Measurements from ENCODE around the gene DMXL2.
"Not testable (repeated sequence)": the region's sequence is repeated elsewhere in the genome, so short reads cannot be mapped to it uniquely, and the experiment has no call there.

Gene DMXL2

DNA sequence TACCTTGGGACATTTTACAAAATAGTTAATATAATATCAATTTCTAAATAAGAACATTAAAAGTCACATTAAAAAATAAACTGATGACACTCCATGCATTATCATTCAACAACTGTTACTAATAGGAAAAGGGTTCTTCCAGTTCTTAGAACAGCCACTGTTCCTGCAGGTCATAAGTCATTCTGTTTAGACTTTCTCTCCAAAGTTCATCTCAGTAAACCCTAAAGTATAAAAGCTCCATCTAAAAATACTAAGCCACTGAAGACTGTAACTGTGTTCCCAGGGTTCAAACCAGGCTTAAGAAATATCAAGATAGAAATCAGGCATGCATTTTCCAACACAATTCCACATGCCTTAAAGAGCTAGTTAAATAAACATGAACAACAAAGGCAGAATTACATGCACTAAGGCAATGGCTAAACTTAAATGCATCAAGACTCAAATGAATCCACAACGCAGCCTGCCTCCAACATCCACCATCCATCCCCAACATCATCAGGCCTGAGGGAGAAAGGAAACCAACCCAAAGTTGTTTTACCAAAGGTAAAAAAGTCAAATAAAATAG is 46.2 kb downstream of the DMXL2 start:
- no peak for DNase-seq

DNA sequence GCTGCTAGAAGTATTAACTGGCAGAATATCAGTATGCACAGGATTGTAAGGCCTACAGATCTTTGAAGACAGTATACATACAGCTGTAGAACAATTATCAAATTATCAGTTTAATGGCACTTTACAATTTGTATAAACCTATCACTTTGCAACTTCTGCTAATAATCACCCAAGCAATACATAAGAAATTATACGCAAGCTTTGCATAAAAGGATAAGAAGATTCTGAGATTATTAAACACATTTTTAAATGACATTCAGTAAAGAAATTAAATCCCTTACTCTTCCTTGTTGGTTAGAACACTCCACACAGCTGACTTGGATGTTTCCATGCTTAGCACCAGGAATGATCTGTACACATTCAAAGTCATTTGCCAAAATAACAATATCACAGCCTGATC is 46.8 kb downstream of the DMXL2 start:
- no peak for DNase-seq

DNA sequence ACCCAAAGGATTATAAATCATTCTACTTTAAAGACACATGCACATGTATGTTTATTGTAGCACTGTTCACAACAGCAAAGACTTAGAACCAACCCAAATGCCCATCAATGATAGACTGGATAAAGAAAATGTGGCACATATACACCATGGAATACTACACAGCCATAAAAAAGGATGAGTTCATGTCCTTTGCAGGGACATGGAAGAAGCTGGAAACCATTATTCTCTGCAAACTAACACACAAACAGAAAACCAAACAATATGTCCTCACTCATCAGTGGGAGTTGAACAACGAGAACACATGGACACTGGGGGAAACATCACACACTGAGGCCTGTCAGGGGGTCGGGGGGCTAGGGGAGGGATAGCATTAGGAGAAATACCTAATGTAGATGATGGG is 49.2 kb downstream of the DMXL2 start:
- DNase-seq = not testable (repeated sequence)

DNA sequence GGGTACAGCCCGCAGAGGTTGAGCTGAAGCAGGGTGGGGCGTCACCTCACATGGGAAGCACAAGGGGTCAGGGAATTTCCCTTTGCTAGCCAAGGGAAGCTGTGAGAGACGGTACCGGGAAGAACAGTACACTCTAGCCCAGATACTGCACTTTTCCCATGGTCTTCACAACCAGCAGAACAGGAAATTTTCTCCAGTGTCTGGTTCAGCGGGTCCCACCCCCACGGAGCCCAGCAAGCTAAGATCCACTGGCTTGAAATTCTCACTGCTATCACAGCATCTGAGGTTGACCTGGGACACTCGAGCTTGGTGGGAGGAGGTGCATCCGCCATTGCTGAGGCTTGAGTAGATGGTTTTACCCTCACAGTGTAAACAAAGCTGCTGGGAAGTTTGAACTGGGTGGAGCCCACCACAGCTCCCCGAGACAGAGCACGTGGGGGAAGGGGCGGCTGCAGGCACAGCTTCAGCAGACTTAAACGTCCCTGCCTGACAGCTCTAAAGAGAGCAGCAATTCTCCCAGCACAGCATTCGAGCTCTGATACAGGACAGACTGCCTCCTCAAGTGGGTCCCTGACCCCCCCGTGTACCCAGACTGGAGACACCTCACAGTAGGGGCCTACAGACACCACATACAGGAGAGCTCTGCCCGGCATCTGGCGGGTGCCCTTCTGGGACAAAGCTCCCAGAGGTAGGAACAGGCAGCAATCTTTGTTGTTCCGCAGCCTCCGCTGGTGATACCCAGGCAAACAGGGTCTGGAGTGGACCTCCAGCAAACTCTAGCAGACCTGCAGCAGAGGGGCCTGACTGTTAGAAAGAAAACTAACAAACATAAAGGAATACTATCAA is 53.4 kb downstream of the DMXL2 start:
- not testable (repeated sequence) for DNase-seq

DNA sequence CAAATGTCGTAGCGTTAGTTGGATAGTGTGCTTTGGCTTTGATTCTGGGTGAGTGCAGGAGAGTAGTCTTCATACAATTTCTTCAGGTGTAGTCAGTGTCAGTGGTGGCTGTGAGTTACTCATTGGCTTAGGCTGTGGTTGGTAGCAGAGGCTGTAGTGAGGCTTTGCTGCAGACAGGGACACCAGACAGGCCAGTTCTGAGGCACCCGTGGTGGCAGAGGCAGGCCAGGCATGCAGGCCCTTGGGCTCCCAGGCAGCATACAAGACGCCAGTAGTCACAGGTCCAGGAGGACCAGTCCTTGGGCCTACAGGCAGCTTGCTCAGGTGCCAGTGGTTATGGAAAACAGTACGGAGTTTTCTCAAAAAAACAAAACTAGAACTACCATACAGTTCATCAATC is 61.3 kb downstream of the DMXL2 start:
- DNase-seq = no peak

DNA sequence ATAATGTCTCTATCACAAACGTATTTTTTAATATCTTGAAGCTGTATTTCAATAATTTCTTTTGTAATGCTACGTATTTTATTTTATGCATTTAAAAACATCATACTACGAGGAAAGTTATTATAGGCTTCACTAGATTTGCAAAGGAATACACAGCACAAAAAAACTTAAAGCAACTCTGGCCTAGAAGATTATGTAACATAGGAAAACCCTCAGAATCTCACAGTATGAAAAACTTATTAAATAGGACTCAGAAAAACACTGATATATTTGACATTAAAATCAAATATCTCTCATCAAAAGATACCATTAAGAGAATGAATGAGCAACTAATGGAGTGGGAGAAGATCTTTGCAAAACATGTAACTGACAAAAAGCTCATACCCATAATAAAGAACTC is 63.7 kb downstream of the DMXL2 start:
- no peak for DNase-seq

DNA sequence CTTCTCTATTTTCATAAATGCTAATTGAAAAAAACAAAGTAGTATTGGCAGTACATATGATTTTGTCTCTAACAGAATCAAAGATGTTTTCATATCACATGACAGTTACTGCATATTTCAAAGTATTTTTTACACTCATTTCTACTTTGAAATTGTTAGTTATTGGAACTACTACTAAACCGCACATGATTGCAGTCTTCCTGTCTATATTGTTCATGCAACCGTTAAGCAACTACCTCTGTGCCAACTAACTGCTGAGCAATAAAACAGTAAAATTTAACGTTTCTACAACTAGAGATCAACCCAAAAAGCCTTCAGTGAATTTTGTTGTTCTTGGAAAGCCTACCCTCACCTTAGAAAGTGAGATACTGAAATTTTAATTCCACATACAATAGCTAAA is 64.2 kb downstream of the DMXL2 start:
- DNase-seq = no peak

DNA sequence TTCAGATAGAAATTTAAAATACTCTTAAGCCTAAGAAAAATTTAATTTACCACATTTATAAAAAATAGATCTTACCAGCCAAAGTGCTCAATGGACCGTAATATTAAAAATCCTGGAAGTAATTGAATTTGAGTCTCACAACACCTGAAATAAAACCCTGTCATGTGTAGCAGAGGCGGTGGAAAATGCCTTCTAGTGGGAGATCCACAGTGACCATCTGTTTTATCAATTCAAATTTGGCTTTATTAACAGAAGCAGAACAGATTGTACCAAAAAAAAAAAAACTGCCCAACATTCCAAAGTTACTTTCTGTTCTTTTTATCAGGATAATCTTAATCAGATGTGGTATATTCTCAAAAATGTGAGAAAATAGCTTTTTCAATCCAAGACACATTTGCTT is 71.7 kb downstream of the DMXL2 start:
- no peak for DNase-seq

DNA sequence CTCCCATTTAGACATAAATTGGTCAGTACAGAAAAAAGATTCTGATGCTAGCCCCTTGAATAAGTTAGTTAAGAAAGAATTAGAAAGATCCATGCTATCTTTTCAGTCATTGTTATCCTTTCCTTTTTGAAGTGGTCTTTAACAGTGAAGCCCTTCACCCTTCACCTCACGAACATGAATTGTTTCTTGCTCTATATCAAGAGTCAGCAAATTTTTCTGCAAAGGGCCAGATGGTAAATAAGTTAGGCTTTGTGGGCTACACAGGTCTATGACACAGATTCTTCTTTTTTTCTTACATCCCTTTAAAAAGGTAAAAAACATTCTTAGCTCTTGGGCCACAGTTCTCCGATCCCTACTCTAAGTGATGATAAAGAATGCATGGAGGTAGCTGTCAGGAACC is 74.9 kb downstream of the DMXL2 start:
- DNase-seq = no peak

DNA sequence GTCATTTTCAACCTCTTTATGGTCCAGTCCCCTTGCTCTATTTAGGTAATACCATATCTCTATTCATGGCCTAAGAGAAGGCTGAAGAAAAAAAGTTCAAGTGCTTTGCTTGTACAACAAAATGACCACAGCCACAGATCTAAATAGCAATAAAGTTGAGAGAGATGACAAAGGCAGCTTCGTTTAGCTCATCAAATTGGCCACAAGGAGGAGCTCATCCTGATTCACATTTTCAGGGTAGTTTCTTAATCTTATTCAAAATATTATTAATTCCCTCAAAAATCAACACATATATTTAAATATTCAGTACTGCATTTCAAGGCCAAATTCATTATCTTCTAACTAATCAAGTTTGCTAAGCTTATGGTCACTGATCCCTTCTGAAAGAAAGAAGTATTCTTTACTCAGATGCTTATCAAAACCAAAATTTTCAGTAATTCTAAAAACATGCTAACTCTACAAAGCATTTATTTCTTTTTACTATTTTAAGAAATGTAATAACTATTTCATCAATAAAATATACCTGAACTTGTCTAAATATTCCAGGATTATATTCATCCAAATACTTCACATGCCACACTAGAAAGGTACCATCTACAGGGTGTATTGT is 85.5 kb downstream of the DMXL2 start:
- no peak for DNase-seq

DNA sequence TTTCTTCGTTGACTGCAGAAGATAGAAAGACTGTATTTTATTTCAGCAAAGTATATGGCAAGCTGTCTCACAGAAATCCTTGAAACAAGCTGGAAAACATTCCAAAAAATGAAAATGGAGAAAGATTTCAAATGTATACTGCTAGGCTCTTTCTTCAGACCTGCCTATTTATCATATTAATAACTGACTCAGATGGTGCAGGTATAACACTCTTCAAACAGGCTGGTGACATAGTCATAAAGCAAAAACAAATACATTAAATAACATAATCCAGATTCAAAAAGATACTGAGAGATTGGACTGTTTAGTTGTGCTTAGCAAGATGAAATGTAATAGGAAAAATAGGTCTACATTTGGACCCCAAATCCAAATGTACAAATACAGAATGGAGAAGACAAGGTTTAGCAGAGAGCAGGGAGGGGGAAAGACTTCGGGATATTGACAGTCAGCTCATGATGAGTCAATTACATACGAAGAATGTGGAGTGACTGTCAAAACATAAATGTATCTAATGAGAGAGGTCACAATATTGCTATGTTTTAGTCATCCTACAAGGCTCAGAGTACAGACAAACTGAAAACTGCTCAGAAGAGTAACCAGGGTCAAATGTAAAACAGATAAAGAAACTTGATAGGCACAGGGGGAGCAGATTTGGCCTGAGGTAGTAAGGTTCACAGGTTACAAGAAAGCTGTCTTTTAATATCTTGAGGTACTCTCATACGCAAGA is 88.7 kb downstream of the DMXL2 start:
- no peak for DNase-seq

DNA sequence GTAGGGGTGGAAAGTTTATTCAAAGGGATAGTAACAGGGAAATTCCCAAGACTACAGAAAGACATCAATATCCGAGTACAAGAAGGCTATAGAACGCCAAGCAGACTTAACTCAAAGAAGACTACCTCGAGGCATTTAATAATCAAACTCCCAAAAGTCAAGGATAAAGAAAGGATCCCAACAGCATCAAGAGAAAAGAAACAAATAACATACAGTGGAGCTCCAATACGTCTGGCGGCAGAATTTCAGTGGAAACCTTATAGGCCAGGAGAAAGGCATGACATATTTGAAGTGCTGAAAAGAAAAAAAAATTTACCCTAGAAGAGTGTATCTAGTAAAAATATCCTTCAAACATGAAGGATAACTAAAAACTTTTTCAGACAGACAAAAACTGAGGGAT is 95.6 kb downstream of the DMXL2 start:
- no peak for DNase-seq

DNA sequence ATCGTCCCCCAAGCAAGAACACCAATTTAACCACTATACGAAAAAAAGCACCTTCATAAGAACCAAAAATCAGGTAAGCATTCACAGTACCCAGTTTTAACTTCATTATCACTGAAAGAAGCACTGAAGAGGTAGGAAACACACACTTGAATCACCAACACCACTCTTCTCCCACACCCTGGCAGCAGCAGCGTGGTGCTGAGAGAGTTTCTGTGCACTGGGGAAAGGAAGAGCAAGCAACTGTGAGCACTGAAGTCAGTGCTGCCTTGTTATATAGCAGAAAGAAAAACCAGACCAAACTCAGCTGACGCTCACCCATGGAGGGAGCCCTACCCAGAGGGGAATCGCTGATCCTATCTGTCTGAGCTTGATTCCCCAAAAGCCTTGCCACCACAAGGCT is 98.2 kb downstream of the DMXL2 start:
- DNase-seq = no peak

DNA sequence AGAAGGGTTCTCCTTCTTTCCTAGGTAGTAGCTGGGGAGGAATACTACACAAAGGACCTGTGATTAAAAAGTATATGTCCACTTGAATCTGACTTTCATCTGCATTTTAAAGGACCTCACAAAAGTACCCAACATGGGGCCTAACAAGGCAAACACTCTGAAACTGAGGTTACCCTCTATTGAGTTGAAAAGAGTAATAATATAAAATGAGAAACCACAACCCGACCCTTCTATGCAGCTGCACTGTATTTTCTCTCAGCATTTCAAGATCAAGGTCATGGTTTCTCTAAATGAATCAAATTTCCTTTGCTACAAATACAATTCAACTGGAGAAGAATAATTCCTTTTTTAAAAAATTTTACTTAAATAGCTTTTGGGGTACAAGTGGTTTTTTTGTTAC is 106.3 kb downstream of the DMXL2 start:
- no peak for DNase-seq

DNA sequence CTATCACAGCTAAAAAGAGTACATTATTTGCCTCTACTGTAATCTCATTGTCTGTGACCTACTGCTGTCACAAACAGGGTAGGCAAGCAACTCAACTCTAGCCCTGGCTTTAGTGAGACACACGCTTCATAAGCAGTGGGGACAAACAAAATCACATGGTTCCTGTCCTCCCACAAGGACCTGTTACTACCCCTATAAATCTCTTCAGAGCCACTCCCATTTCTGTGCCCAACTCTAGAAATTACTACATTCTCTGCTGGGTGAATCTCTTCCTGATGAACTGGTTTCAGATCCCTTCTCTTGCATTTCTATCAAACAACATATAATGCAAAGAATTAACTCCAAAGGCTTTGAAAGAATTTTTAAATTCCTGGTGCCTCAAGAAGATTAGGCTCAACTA is 117.3 kb downstream of the DMXL2 start:
- DNase-seq = no peak

DNA sequence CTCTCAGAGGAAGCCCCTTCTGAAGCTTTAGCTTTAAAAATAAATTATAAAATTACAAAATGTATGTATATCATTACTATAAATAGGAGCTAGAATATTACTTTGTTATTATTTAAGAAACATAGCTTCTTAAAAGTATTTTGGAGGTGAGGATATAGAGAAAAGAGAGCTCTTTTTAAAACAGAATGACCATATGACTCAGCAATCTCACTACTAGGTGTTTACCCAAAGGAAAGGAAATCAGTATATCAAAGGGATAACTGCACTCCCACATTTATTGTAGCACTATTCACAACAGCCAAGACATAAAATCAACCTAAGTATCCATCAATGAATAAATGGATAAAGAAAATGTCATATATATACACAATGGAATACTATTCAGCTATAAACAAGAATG is 119.6 kb downstream of the DMXL2 start:
- DNase-seq = no peak

DNA sequence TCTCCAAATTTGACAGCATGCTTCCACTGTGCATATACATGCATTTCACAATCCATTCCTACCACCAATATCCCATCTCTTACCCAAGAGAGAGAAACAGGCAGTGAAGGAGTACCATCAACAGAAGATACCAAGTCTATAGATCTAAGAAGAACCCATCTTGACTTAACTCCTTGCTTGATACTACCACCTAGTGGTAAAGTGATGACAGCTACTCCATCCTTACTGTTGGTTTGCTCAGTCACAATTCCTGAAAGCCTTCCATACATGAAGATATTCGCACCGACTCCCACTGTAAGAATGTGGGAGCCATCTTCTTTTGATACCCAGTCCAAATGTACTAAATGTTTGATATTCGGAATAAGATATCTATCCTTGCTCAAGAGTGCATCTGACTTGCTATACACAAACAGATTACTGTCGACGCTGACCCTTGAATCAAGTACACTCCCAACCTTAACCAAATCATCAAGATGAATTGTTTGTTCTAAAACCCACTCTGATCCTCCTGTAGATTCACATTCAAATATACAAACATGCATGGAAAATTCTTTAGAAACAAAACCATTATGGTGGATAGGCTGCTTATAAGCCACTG is 123.1 kb downstream of the DMXL2 start:
- DNase-seq = no peak

DNA sequence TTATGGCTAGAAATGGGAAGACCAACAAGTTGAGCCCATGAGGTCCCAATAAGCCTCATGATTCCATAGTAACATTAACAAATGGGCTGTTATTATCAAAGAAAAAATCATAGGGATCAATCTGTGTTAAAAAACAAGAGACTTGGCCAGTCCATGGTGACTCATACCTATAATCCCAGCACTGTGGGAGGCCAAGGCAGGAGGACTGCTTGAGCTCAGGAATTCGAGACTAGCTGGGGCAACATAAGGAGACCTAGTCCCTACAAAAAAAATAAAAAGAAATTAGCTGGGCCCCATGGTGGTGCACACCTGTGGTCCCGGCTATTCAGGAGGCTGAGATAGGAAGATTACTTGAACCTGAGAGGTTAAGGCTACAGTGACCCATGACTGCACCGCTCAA is 124.8 kb downstream of the DMXL2 start:
- DNase-seq = no peak

DNA sequence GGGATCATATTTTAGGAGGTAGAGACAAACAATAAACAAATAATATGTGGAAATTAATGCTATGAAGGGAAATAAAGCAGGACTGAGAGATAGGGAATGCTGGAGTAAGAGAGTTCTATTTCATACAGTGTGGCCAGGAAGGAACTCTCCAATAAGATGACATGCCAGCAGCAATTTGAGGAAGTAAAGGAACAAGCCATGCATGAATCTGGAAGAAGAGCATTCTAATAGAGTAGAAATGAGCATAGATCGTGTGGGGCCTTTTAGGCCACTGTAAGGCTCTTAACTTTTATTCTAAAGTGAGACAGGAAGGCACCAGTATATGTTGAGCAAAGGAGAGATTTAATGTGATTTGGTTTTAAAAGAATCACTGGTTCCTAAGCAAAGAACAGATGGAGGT is 126.3 kb downstream of the DMXL2 start:
- DNase-seq = no peak

DNA sequence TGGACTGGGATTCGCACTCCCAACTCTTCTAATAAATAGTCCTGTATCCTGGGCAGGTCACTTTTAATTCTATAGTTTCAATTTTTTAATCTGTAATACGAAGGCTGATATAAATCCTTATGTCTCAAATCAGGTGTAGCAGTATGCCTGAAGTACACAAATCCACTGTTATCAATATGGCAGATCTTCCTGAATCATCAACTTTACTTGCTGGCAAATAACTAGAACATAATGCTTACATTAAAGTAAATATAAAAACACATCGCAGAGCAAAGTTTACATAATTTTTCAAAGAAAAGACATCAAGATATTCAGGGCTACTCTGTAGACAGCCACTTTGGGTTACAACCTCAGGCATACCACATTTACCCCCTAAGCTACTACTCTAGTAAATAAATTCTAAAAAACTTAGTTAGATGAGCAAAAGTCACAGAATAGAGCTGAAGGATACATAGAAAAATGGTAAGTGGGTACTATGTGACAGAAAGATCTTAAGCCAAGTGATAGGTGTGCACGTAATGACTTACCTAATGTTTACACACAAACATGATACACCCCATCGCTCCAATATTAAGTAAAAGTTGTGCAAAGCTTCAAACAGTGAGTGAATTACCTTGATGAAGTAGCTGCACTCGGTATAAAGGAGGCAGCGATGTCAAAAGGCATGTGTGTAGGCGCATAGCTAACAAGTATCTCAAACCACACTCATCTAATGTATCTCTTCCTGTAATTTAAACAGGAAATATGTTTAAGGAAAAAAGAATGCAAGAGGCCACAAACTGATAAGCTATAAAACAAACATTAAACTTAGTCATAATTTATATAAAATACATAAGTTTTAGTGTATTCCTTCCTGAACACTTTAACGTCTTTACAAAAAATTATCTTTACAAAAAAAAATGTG is 127.9 kb downstream of the DMXL2 start:
- DNase-seq = no peak

DNA sequence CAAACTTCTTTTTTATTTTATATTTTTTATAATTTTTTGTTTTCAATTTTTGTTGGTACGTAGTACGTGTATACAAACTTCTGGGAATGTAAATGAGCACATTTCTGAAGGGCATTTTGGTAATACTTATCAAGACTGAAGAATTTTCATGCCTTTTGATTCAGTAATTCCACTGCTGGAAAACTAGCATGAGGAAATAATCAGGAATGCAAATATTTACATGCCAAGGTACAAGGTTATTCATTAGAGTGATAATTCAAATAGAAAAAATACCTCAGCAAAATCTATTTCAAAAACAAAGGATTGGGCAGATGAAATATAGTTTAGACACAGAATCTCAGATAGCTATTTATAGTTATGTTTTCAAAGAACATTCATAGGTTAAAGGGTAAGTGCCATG is 128.7 kb downstream of the DMXL2 start:
- no peak for DNase-seq

DNA sequence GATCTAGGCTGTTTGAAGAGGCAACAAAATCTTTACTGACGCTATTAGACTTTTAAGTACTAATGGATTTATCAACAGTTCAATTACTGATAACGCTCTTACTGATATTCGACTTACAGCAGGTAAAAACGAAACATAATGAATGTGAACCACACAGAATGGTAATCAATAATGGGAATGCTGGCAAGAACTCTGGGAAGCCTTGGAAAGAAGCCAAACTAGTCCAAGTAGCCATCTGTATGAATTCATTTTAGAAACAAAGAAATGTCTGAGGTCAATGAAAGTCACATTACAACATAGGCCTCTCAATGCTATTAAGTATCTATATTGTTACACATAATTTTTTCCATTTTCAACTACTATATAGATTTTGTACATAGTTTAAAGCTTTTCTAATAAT is 130.0 kb downstream of the DMXL2 start:
- DNase-seq = no peak

Data from NCI-H1930 (cell line).